ENCODE measurements around the gene DVL2.
A peak's percentile ranks its signal among the peaks of the same experiment; 100 is the strongest.

DVL2 gene

DNA sequence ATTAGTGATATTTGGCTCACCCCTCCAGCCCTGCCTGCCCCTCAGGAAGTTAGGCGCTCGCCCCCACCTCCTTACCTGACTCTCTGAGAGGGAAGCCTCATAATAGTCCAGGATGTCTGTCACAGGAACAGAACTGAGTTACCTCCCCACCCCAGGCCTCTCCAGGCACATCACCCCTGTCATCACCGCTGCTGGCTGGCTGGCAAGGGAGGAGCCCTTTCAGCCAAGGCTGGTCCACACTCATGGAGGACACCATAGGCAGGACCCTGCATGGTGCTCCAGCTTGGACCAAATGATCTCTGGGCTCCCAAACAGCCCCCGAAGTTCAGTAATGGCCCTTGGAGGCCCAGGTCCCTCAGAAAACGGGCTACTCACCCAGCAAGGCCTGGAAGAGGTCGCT, 16.2 kb downstream of the DVL2 start:
- no peak for DNase-seq

DNA sequence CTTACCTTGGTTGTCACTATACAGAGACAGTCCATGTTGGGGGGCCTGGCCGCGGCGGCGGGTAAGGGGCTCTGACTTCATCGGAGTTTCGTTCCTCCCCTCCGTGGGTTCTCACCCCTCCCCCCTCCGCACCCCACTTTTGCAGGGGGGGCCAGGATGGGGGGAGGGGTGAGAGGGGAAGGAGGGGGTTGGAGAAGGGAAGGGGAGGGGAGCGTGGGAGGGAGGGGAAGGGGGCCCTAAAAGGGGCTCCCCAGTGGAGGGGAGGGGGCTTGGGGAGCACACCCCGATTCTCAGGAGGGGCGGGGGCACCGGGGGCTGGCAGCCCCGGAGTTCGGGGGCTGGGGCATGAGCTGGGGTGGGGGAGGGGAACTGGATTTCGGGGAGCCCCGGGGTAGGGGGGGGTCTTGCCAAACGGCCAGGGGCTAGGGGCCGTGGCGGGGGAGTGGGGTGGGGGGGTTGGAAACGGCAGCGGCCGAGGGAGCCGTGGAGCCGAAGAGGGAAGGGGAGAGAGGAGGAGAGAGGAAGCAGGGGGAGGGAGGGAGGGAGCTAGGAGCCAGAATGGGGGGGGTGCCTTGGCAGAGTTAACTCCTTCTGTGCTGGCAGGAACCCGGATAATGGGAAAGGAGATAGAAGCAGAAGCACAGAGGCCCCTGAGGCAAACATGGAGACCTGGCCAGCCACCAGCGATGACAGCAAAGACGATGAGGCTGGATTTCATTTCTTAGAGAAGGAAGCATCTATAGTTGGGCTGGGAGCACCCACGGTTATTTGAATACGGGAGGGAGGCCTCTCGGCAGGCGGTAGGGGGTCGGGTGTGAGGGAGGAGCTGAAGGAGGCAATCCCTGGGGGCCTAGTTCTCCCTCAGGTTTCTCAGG, 17.0 kb downstream of the DVL2 start:
- DNase-seq, result no peak

DNA sequence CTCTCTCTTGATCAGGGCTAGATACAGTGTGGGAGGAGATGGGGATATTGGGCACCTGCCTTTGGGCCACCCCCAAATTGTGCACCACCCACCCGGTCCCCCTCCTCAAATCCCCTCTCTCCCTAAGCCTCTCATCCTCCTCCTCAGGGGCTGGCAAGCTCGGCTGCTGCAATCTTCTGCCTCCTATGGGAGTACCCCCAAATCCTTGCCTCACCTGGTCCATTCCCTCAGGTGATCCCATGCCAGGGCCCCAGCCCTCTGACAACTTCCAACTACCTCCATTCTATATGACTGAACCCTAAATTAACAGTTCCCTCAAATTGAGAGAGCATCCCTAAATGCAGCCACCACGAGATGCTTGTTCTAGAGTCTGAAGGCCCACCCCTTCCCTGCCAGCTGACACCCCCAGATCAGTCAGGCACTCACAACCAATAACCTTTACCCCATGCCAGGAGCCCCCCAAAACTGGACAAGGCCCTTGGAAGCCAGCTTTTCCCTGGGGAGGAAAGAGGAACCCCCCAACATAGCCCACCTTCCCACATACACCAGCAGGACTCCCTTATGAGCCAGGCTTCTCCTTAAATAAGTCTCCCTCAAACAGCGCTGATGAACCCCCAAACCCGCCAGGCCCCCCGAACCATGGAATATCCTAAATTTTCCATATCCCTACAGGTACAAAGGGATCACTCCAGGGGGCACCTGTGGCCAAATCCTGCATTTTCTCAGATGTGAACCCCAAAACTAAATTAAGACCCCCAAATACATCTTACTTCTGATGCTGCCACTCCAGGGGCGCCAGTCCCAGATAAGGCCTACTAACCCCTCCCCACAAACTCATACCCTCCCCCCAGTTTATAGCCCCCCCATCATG, 17.8 kb downstream of the DVL2 start:
- no peak for DNase-seq

DNA sequence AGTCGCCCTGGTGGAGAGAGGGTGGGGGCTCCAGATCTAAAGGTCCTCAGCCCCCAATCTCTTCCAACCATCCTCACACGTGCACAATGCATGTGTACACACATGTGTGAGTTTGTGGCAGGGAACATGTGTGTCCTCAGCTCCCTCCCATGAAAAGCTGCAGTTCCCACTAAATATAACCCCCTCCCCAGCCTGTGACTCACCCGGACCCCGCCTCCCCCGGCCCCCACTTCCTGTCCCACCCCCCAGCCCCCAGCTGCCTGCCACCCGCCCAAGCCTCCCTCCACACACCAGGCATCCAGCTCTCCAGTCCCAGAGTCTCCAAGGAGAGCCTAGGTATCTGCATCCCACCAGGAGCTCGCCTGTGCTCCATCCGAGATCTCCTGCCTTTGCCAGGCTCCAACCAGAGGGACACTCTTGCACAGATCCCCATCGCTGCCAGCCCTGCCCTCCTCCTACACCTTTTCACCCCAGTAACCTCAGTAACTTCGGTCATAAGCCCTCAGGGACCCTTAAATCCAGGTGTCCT, 18.6 kb downstream of the DVL2 start:
- no peak for DNase-seq

GRCh38 chr17:7215136-7215638, 19.1 kb downstream of the DVL2 start:
- DNase-seq, result no peak

GRCh38 chr17:7214300-7215135, 19.8 kb downstream of the DVL2 start:
- peak; percentile 99 for DNase-seq

GRCh38 chr17:7213895-7214299, 20.4 kb downstream of the DVL2 start:
- no peak for DNase-seq

DNA sequence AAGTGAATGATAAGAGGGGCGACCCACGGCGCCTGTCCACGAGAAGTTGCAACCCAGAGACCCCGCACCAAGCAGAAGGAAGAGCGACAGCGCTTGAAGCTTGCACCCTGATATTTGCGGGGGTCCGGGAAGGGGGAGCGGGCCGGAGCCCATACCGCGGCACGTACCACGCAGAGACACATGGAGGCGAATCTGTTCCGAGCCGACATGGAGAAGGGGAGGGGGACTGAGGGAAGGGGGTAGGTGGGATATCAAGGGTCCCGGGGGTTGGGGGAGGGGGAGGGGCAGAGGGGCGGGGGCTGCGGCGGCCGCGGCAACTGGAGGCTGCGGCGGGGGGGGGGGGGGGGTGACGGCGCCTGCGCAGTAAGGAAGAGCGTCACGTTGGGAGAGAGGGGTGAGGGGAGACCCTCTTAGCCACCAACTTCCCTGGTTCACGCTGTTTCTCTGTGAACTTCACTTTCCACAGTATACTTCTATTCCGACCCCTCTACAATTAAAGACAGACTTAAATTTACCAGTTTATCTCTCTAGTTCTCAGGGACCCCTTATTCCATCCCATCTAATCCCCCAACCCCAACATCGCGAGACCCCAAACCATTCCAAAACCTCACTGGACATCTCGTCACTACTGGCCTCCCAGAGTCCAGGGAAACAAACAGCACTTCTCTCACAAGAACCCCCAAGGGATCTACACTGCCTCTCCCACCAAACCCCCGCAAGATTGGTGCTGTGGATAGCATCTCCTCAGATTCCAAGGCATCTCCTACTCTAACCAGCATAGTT, 22.6 kb downstream of the DVL2 start:
- DNase-seq, result no peak

DNA sequence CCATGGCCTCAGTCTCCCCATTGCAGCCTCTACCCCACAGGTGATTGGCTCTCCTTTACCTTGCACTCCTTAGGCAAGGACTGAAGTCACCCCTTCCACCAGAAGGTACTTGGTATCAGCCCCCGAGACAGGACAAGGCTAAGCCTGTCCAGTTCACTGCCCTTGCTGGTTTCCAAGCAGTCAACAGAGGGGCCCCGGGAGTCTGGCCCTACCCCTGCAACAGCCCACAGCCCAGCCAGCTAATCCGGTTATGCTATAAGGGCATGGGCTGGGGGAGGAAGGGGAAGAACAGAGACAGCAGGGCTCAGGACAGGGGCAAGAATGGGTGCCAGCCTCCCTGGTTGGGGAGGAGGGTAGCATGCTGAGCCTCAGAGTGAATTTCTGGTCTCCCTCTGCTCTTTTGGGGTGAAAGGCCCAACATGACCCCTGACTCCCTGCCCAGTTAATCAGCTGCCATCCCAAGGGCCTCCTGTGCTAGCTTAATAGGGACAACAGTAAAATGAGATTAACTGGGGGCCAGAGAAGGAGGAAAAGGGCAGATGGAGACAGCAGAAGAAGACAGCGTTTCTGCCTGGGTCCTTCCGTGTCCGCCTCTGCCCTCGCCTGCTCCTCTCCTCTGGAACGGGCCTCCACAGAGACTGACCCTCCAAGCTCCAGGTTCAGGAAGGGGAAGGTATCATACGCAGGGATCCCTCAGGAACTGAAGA, 25.4 kb downstream of the DVL2 start:
- DNase-seq, result no peak

- DNase-seq, result no peak
Measured at GRCh38 chr17:7208027-7208571, 26.2 kb downstream of the DVL2 start.

DNA sequence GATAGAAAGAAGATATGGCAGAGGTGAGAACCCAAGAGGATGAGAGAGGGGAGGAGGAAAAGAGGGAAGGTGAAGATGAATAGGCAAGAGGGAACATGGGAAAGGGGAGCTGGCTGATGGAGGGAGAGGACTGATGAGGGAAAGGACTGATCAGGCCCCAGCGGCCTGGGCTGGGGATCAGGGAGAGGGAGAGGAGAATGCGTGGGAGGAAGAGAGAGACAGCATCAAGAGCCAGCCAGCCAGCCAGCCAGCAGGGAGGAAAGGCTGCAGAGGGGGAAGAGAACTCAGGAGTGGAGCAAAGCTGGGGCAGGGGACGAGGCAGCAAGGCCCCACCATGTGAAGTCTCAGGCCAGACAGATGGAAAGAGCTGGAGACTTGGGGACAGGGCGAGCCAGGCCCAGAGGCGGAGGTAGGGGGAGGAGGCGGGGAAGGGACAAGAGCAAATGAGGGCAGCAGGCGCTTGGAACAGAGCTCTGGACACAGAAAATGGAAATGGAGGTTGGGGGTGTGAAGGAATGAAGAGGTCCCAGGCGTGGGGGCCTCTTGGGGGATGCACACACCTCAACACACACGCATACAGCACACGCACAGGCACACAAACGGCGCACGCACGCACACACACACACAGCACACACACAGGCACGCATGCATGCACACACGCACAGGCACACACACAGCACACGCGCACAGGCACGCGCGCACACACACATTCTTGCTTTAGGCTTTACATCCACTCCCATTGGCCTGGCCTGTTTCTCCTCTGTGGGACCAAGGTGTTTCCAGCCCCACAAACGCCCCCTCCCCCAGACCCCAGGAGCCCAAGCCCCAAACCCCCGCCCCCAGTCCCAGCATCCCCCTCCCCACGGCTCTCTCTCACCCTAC, 27.0 kb downstream of the DVL2 start:
- no peak for DNase-seq

DNA sequence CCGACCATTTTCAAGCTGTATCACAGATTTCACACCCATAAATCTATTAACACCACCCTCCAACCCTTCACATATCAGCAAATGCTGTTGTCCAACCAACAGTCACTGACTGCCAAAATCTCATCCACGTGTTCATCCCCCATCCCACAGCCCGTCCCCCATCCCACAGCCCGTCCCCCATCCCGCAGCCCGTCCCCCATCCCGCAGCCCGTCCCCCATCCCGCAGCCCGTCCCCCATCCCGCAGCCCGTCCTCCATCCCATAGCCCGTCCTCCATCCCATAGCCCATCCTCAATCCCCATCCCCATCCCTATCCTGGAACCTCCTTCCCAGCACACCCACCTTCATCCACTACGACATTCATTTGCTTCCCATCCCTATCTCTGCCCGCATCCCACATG, 28.8 kb downstream of the DVL2 start:
- no peak for DNase-seq

GRCh38 chr17:7204828-7205461, 29.4 kb downstream of the DVL2 start:
- peak; percentile 90 to 92 for DNase-seq

GRCh38 chr17:7204336-7204735, 30.0 kb downstream of the DVL2 start:
- no peak for DNase-seq

DNA sequence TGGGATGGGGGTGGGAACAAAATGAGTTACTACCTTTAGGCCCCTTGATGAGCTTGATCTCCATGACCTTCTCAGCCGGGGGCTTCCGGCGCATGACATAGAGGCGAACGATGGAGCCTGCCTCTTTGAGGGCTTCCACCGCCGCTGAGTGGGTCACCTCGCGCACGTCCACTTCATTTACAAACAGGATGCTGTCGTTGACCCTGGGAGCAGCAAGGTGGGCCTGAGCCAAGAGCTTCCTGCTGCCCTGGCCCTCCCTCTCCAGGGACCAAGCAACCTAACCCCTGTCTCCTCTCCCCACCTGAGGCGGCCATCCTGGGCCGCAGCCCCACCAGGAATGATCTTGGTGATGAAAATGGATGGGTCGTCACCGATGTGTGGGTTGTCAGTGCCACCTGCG, 30.9 kb downstream of the DVL2 start:
- DNase-seq, result no peak

GRCh38 chr17:7196651-7197401, 37.5 kb downstream of the DVL2 start:
- no peak for DNase-seq

DNA sequence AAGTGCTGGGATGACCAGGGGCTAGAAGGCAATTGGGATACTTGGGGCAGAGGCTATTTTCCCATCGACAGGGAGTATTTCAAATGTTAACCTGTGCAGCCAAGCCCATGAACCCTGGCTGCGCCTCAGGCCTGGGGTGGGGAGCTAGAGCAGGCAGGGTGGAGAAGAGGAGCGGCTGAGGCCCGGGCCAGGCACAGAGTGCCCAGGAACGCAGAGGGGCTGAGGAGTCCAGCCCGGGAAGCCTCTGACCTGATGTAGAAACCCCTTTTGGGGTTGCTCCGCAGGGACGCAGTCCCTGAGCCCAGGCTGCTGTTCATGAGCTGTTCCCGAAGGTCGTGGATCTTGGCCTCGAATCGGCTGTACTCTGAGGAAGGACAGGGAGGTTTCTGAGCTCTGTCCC, 38.3 kb downstream of the DVL2 start:
- DNase-seq, result no peak

DNA sequence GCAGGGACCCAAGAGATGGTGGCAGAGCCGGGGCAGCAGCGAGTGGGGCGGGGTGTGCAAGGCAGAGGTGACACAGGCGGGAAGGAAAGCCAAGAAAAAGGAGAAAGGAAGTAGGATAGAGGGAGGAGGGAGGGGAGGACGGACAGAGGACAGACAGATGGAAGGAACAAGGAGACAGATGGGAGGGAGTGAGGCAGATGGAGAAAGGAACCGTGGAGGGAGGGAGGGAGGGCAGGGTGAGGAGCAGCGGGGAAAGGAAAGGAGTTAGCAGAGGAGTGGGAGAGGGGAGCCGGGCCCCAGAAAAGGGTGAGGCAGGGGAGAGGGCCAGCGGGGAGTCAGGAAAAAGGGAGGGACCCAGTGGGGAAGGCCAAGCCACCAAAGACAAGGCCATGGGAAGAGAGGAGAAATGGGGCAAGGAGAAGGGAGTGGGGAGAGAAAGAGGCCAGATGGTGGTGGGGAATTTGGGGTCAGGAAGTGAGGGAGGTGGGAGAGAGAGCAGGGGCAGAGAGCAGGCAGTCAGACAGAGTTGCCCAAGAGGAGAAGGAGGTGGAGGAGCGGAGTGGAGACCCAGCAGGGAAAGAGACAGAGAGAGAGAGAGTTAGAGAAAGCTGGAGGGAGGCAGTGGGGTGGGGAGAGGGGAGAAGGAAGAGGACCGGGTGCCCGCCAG, 41.9 kb downstream of the DVL2 start:
- DNase-seq, result no peak
